NCI-H2227 treated with DMSO at 0.1 percent for 48 hours (cell line): Measurements from ENCODE around the gene RPS21.
"Not testable (repeated sequence)": the region's sequence is repeated elsewhere in the genome, so short reads cannot be mapped to it uniquely, and the experiment has no call there.

Experiments used
- DNase-seq: peaks from one replicate; lab custom pipeline; 2025; lab: John Stamatoyannopoulos, UW

The RPS21 gene

DNA sequence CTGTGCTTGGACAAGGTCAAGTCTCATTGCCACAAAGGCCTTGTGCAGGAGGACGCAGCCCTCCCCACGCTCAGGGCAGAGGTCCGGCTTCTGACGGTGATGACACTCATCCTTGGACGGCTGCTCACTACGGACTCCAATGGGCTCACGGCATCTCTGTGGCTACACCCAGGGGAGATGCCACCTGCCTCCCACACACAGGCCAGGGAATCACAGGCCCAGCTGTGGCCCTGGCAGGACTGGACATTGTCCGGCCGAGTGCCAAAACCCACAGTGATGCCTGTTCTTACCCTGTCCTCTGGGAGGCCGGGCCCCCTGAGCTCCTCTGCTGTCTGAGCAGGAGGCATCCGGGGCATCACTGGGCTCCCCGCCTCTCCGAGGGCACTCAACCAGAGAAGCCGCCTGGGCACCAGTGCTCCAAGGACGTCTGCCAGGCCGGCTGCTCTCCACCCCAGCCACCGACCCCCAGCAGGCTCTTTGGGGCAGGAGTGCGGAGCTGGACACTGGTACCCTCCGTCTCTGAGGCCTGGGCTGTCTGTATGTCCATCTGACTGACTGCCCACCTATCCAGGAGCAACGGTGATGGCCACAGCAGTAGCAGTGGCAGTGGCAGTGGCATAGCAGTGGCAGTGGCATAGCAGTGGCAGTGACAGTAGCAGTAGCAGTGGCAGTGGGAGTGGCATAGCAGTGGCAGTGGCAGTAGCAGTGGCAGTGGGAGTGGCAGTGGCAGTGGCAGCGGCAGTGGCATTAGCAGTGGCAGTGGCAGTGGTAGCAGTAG, 38.6 kb downstream of the RPS21 start:
- no peak for DNase-seq

DNA sequence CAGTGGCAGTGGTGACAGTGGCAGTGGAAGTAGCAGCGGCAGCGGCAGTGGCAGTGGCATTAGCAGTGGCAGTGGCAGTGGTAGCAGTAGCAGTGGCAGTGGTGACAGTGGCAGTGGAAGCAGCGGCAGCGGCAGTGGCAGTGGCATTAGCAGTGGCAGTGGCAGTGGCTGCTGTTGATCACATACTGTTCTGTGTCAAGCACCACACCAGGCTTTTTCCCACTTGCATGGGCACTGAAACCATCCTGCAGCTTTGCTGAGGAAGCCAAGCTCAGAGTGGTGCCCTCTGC, 39.1 kb downstream of the RPS21 start:
- not testable (repeated sequence) for DNase-seq

DNA sequence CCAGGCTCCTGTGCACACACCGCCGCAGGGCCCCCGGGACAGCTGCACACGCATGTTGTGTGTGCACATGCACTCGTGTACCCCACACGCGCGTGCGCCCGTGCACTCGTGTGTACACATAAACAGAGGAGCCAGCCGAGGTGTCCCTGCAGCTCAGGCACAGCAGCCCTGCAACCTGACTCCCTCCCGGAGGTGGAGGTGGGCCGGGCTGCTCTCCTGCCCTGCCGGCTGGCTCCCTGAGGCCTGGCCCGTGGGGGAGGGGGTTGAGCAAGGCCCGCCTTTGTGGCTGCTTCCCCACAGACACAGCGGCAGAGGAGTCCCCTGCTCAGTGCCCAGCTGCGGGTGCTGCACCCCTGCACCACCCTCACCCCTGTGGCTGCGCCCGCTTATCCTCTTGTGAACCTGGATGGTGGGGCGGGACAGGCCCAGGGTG, 39.8 kb downstream of the RPS21 start:
- no peak for DNase-seq

DNA sequence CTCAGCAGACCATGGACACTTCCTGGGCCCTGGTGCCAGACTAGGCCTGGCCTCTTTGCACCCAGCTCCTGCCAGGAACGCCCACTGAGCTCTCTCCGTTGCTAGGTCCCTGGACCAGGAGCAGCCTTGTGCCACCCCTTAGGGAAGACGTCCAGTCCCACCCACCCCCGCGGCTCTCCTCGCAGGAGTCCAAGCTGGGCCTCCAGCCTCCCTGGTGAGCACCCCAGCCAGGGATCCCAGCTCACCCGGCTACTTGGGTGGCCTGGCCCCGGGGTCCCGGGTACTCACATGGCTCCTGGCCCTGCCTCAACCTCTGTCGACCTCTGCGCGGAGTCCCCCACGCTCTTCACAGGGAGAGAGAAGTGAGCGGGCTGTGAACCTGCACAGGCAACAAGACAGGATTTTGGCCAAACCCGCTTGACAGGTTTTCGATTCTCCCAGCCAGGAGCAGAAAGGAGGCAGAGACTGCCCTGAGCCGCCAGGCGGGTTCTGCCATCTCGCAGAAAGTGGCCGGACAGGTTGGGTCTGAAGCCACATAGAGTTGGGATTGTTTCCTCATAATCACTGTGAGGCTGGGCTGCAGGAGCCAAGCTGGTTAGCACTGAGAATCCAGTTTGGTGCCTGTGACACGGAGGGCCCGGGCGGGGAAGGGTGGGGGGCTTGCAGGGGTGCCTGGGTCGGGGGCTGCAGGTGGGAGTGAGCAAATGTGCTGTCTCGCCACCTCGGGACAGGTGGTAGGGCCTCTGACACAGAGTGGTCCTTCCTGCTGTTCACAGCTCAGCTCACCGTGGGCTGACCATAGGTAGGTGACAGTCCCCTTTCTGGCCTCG, 40.5 kb downstream of the RPS21 start, which contains the start of gene RBBP8NL:
RBBP8NL (minus strand) TSS at position 368 of the 830 bp plus-strand sequence. CDS start 7,892 bp downstream, outside the sequence.
- DNase-seq: no peak

DNA sequence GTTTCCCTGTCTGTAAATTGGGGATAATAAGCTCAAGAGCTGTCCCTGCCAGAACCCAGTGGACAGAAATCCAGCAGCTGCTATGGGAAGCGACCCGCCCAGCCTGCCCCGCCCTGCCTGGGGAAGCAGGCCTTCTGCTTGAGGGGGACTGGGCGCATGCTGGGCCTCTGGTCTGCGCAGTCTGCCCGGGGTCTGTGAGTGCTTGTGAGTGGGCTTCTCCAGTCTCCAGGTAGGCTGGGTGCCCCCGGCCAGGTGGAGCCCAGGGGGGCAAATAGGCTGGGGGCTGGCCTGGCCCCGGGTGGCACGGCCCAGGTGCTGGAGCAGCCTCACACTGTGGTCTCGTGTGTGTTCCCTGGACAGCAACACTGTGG, 41.1 kb downstream of the RPS21 start:
- no peak for DNase-seq

DNA sequence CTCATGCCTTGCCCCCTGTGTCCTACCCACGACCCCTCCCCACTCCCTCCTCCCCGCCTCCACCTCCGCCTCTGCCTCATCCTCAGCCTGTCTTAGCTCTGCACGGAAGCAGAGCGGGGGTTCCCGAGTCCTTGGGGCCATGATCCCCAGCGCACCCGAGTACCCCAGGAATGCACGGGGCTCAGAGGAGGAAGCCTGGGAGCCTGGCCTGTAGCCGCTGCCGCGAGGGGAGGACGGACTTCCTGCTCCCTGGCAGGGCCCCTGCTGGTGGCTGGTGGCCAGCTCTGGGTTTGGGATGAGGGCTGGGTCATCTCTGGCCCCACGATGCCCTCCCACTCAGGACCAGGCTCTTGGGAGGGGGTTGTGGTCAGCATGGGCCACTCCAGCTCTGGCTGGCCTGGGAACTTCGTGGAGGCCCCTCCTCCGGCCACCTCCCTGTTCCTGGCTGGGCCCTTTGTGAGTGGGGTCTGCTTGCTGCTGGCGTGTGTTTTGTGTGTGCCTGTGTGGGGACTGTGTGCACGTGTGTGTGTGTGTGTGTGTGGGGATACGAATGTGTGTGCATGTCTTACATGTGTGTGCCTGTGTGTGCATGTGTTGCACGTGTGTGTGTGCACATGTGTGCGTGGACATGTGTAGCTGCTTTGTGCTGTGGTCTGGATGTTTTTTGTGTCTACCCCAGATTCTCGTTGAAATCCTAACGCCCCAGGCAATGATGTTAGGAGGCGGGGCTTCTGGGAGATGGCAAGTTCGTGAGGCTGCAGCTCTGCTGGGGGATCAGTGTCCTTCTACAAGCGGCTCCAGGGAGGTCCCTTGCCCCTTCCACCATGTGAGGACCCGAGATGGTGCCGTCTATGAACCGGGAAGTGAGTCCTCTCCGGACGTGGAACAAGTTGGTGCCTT, 41.7 kb downstream of the RPS21 start:
- no peak for DNase-seq

DNA sequence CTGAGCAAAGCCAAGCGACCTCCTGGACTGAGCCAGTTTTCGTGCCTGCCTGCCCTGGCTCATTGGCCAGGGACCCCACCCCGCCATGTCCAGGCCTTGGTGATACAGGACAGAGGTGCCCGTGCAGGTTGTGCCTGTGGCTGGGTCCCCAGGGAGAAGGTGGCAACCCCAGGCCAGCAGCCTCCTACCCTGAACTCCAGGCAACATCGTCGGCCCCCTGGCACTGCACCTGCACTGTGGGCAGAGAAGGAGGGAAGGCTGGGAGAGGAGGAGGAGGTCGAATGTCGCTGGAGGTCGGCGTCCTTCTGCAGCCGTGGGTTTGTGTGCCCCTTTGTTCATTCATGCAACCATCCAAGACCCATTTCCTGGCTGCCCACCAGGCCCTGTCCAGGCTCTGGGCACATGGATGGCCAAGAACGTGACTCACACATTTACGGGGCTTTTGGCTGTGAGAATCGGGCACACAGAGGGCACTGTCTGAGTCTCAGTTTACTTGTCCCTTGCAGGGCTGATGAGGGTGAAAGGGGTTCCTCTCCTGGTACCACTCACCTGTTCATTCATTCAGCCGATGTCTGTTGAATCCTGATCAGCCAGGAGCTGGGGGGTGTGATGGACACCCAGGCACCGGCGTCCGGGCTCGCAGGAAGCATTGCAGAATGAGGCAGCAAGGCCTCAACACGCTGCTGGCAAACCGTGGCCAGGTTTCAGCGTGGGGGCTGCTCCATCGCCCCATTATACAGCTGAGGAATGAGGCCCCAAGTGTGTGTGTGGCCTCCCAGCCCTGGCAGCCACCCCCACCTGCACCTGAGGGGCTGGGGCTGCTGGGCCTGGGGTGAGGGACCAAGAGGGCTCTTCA, 42.8 kb downstream of the RPS21 start:
- DNase-seq: no peak

DNA sequence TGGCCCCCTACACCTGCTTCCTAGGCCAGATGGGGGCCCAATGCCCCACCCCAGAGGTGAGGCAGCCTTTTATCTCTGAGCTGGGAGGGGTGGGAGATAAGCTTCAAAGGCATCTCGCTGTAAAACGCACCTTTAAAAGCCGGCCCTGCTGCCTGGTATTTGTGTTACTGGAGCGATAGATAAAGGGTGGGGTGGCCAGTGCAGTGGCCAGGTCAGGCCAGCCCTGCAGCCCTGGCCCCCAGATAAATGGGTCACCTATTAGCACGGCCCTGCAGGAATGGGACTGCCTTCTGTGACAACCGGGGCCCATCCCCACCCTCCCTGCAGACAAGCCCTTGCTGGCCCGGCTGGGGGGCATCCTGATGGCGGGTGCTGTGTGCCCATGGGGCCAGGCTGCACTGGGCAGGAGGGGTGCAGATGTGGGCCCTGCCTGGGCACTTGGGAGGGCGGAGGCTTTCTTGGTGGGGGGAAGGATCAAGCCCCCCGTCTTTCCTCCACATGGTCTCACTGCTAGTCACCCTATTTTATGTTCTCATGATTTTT, 43.5 kb downstream of the RPS21 start:
- no peak for DNase-seq

DNA sequence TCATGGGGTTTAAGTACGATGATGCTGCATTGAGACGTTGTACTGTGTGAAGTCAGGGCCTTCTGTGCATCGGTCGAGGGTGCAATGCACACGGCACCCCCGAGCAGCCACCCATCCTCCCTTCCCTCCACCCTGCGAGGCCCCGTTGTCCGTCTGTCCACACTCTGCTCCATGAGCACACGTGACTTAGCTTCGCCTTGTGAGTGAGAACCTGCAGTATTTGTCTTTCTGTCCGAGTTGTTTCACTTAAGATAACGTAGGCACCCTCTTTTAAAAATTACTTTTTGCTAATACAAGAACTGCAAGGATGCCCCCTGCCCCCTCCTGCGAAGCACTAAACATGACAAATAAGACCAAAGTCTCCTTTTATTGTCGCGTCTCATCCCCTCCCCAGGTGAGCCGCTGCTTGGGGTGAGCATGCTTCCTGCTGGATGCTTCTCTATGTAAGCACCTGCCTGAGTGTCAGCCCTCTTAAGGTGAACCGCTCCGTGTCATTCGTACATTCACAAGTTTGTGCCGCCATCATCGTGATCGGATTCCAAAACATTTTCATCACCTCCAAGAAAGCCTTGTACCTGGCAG, 44.1 kb downstream of the RPS21 start:
- DNase-seq: no peak

DNA sequence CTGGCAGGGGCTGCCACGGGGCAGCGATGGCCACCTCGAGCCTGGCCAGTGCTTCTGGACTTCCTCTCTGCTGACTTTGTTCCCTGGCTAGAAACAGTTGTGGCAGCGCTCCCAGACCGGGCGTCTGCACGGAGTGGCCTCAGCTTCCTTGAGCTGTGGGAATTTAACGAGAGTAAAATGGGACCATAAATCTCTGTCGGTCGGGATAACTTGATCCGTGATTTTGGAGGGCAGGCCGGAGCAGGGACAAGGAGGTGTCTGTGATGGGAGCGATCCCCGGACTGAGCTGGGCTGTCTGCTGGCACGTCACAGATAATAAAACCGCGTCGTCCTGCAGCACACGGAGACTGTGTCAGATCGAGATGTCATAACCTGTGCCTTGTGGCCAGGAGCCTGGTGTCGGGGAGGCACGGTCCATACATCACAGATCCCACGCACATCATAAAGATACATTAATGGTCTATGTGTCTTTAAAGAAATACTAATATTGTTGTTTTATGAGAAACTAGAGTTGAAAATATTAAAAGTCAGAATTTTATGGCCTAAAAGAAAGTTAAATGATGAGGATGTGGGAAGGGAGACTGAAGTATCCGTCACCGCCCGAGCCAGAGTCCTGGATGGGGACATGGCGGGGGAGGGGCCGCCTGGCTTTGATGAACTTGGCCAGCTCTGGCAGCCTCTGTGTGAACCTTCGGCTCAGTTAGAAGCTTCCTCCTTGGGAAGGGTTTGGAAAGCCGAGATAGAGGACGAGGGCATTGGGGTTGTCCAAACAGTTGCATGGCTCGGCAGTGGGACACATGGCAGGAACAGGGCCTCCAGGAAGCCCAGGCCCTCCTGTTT, 47.0 kb downstream of the RPS21 start:
- no peak for DNase-seq

DNA sequence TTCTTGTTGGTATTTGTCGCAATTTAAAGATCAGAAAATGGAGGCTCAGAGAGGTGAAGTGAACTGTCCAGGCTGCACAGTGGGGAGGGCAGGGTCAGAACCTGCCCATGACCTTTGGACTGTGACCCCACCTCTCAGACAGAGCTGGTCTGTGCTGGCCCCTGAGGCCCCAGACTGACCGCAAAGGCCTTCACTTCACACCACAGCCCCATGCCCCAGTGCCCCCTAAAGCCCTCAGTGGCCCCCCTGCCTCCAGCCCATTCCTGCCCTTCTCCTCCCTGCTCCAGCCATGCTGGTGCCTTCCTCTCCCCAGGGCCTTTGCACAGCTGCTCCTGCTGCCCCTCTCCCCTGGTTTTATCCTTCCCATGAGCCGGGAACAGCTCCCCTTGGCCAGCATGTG, 49.8 kb downstream of the RPS21 start:
- DNase-seq: no peak

DNA sequence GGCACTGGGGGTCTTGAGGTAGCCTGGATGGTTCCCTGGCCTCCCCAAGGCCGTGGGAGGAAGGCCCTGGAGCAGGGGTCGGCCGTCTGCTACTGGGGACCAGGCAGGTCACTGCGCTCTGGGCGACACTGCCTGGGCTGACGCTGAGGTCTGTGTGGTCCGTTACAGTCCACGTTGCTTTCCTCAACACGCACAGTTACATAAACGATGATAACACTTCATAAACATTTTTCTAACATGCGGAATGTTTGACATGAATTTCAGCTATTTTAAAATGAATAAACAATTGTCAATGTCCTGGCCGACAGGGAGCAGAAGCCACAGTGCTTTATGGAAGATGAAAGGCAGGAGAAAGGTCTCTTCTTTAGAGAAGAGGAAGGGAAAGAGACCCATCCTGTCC, 50.6 kb downstream of the RPS21 start:
- no peak for DNase-seq

DNA sequence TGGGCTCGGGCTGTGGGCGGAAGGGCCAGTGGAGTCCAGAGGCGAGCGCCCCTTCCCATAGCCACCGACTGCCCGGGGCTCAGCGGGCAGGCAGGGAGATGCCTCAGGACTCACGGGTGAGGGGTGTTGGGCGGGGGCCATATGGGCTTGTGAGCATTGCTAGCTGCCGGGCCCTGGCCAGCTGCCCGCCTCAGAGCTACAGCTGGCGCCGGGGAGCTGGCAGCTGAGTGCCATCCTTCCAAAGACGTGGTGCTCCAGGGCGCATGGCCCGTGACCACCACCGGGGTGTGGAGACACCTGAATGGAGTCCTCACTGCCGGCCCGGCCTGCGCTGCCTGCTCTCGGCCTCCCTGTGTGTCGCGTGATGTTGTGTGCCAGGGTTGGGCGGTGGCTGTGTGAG, 51.0 kb downstream of the RPS21 start:
- no peak for DNase-seq
